HG02884 (cell line): ENCODE results near the gene LIMK2.
"Not testable (repeated sequence)": the region's sequence is repeated elsewhere in the genome, so short reads cannot be mapped to it uniquely, and the experiment has no call there.

Experiments used
- ATAC-seq: cut with Tn5 transposase; IDR thresholded peaks from one replicate; pipeline ENCODE4 v1.9.1; 2021; ENCODE audit warnings: mild to moderate bottlenecking, moderate library complexity; ENCODE audit not compliant: unreplicated experiment

Gene LIMK2

DNA sequence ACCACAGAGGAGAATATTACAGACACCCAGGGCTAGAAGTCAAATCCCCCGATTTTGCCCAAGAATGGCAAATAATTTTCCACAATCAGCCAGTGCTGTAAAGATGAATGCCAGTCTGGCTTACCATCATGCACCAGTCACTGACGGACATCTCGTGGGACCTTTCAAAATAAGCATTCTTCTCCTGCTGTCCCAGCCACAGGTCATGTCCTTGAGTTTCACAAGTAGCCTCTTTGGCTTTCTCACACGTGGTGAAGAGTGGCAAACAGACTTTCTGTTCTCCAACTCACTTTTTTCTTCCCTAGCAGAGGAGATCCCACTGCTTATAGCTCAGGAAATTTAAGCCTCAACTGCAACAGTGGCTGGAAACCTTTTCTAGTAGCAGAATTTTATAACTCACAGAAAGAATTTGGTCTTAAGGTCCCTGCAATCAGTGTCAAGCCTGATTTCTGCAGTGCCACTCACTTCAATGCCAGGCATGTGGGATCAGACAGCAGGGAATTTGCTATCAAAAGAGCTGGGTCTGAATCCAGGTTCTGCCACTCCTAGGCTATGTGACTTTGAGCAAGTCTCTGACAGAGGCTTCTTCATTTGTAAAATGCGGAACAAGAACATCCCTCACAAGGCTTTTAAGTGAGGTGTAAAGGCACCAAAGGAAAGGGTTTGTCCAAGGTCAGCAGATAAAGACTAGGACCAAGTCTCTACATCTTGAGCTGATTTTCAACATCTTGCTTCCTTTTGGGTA lies 76.6 kb downstream of the LIMK2 start:
- ATAC-seq: no peak

GRCh38 chr22:31289344-31289743 lies 77.2 kb downstream of the LIMK2 start:
- no peak for ATAC-seq

DNA sequence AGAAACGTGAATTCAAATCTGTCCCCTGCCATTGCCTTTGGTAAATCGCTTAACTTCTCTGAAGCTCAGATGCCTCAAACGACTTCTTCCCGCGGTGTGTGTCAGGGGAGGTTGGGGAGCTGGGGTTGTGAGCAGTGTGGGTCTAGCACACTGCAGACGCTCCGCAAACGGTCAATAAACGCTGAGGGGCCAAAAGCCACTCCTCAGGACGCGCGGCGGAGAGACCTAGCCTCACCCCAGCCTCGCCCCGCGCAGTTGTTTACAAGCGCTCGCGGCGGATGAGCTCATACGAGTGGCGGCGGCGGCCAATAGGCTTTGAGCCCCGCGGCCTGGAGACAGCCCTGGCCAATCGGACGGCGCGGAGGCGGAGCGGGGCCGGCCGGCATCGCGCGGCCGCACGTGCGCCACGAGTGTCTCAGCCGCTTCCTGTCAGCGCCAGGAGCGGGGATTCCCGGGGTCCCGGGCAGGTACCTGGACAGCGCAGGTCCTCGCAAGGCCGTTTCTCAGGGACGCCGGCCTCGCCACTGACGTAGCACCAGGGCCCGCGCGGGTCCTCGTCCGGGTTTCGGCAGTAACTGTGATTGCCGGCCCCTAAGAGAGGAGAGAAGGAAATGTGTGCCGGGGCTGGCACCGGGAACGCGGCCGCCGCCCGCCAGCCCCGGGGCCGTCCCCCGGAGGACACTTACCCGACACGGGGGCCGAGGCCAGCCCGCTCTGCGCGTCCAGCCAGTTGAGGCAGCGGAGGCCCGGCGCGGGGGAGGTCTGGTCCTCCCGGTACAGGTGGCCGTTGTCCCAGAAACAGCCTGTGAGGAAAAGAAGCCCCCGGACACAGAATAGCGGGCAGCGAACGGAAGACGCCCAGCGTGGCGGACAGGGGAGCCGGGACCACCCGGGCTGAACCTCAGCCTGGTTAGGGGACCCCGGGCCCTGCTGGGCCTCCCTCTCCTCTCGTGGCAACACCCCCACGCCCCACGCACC lies 78.7 kb downstream of the LIMK2 start:
- peak; percentile 77 for ATAC-seq

- no peak for ATAC-seq
These were observed 79.6 kb downstream of the LIMK2 start for GRCh38 chr22:31291481-31292235.

GRCh38 chr22:31292236-31292989 lies 80.3 kb downstream of the LIMK2 start, which contains the start of gene PIK3IP1:
PIK3IP1 (minus strand) TSS chr22:31292488; CDS start chr22:31292344, 144 bp downstream.
- no peak for ATAC-seq

- no peak for ATAC-seq
These were observed 83.3 kb downstream of the LIMK2 start for GRCh38 chr22:31295360-31295759.

DNA sequence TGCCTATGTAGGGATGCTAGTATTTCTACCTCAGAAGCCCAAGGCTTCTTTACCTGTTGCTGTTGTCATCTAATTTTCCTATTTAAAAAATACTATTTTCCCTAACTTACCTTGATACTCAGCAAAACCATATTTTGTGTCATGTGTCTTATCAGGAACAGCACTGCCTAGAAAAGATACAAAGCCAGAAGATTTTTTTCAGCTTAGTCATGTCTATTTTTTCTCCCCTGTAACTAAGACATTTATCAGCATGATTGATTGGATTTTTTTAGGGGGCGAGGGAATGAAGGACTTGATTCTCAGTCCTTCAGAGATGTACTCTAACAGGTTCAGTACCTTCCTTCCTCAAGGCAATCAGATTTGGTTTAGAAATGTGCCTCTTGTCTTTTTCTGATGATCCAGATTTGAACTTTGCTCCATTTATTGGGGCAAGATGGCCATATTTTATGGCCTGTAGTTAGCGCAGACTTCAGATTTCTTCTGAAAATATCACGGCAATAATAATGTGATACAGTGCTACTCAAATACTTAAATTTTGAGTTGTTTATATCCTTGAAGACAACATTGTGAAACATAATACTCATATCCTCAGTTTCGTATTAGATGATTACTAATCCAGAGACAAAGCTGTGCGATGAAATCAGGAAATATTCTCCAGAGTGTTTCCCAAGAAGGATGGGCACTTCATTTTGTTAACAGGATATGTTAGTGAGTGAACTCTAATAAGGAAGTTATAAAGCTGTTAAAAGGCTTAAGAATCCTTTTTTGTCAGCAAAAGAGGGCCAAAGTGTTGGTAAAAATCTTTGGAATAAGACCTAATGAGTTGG lies 83.9 kb downstream of the LIMK2 start:
- no peak for ATAC-seq

- ATAC-seq: no peak
These were observed 88.8 kb downstream of the LIMK2 start for GRCh38 chr22:31300896-31301295.

- no peak for ATAC-seq
These were observed 89.9 kb downstream of the LIMK2 start for GRCh38 chr22:31302006-31302405.

DNA sequence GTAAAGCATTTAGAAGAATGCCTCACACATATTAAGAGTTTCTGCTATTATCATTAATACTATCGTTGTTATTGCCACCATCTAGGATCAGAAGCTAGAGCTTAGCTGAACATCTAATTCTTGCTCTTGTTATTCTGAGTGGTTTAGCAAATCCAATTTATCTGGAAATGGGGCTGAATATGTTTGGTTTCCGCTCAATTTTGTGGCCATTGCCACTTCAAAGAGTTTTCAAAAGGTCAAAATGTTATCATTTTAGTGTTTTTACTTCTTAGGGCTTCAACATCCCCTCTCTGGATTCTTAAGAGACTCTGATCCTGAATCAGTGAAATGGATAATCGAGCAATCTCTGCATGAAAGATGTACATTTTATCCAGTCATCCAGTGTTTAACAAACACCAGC lies 90.4 kb downstream of the LIMK2 start:
- no peak for ATAC-seq

- no peak for ATAC-seq
These were observed 93.1 kb downstream of the LIMK2 start for GRCh38 chr22:31305194-31305593.

DNA sequence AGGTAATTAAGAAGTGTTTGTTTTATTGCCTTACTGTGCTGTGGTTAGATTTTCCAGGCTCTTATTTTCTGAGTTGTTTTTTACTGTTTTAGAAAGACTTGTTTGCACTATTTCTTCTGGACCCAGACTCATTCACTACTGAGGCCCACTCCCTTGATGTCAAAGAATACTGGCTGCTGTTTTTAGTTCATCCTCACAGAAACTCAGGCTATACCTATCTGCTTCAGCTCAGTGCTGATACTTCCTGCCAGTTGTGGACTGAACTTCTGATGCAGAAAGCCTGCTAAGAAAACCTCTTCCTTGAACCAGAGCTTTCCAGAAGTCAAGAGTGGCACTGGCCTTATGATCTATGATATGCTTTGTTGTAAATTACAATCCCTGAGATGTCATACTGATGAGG lies 96.1 kb downstream of the LIMK2 start:
- ATAC-seq: no peak

DNA sequence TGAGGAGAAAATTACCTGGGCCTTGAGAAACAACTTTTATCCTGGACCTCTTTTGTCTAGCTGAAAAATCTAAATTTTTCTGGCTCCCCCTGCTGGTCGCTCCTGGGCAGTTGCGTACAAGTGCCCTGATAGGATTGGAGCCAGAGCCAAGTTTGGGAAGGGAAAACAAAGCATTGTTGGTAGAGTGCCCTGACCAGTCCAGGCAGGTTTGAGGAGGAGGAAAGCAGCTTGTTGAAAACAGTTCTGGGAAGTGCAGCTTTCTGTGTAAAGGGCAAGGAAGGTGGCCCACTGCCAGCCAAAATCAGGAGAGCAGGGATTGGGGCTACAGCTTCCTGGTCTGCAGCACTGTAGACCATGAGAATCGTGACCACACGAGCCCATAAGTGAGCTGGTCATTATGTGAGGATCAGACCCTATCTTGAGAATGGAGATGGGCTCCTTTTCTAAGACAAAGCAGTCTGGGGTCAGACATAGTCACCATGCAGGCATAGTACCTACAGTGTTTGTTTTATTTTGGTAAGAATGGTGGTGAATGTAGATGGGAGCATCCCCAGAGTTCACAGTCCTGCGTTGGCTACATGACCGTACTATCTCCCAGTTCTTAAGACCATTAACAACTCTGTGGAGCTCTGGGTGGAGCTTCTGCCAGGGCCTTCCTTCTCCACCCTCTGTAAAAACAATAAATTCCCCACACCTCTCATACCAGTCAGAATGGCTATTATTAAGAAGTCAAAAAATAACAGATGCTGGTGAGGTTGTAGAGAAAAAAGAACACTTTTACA lies 101.5 kb downstream of the LIMK2 start:
- ATAC-seq: no peak

GRCh38 chr22:31314220-31314619 lies 102.1 kb downstream of the LIMK2 start:
- ATAC-seq: not testable (repeated sequence)

- no peak for ATAC-seq
These were observed 109.3 kb downstream of the LIMK2 start for GRCh38 chr22:31321421-31321820.

GRCh38 chr22:31323578-31324550 lies 111.8 kb downstream of the LIMK2 start:
- no peak for ATAC-seq

GRCh38 chr22:31326877-31327276 lies 114.8 kb downstream of the LIMK2 start:
- ATAC-seq: no peak
